ENCODE data around the gene ABL1. TPM values are rescaled to one million over a fixed set of nuclear protein-coding genes. Genes with fewer than 3 reads are reported as not detected.

Gene ABL1
- total RNA-seq, 1 experiment from 2014 or later: 78.6 TPM

DNA sequence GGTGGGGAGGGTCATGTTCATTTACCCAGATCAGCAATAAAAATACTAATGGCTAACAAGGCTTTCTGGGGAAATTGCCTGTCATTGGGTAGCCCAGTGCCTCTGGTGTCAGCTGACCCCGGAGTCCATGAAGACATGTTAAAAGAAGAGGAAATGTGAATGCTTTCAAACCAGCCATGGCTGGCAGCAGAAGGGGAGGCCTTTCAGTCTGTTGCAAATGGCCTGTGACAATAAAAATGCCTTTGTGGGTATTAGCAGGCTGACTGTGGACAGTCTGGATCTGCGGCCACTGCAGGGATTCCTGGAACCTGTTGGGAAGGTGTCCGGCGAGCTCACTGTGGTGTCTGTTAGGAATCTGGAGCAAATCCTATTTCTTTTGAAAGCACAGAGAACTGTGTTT, 7.5 kb downstream of the ABL1 start:
- ChIA-PET POLR2A (ENCODE audit: low non-redundant PET) (no interaction called here), CTCF (no interaction called here)
- Histone ChIP-seq H3K9me3 (ENCODE audit: low read depth, low read length, poor library complexity, severe bottlenecking) (no peaks in the 10 kb centered on the region), H3K4me1 (ENCODE audit: insufficient read depth, low read length, poor library complexity, severe bottlenecking) (peaks cover 97% of the 10 kb centered on the region), H3K4me3 (ENCODE audit: low read depth, low read length, poor library complexity, severe bottlenecking) (no peak overlapping the region), H3K27ac (ENCODE audit: low read depth, low read length, poor library complexity, severe bottlenecking) (no peak overlapping the region), H3K27me3 (replicated peaks; ENCODE audit: insufficient read depth, low read depth, low read length, poor library complexity) (no peaks in the 10 kb centered on the region), H3K36me3 (ENCODE audit: insufficient read depth, low read length, poor library complexity, severe bottlenecking) (no peaks in the 10 kb centered on the region)
- no peak for TF ChIP-seq EZH2 (IDR thresholded peaks at IDR 0.05; ENCODE audit: borderline replicate concordance, low read depth, low read length, poor library complexity, severe bottlenecking)
- TF ChIP-seq, protein P1, sequence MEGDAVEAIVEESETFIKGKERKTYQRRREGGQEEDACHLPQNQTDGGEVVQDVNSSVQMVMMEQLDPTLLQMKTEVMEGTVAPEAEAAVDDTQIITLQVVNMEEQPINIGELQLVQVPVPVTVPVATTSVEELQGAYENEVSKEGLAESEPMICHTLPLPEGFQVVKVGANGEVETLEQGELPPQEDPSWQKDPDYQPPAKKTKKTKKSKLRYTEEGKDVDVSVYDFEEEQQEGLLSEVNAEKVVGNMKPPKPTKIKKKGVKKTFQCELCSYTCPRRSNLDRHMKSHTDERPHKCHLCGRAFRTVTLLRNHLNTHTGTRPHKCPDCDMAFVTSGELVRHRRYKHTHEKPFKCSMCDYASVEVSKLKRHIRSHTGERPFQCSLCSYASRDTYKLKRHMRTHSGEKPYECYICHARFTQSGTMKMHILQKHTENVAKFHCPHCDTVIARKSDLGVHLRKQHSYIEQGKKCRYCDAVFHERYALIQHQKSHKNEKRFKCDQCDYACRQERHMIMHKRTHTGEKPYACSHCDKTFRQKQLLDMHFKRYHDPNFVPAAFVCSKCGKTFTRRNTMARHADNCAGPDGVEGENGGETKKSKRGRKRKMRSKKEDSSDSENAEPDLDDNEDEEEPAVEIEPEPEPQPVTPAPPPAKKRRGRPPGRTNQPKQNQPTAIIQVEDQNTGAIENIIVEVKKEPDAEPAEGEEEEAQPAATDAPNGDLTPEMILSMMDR (conservative IDR thresholded peaks at IDR 0.05; ENCODE audit: low read depth, low read length): no peak
- intact Hi-C loops (cut with micrococcal nuclease; ENCODE audit: unreplicated experiment): no loop called here
- DNase-seq (ENCODE audit: low spot score): no peak
- no TSS peak for BruUV-seq (replicated peaks)

DNA sequence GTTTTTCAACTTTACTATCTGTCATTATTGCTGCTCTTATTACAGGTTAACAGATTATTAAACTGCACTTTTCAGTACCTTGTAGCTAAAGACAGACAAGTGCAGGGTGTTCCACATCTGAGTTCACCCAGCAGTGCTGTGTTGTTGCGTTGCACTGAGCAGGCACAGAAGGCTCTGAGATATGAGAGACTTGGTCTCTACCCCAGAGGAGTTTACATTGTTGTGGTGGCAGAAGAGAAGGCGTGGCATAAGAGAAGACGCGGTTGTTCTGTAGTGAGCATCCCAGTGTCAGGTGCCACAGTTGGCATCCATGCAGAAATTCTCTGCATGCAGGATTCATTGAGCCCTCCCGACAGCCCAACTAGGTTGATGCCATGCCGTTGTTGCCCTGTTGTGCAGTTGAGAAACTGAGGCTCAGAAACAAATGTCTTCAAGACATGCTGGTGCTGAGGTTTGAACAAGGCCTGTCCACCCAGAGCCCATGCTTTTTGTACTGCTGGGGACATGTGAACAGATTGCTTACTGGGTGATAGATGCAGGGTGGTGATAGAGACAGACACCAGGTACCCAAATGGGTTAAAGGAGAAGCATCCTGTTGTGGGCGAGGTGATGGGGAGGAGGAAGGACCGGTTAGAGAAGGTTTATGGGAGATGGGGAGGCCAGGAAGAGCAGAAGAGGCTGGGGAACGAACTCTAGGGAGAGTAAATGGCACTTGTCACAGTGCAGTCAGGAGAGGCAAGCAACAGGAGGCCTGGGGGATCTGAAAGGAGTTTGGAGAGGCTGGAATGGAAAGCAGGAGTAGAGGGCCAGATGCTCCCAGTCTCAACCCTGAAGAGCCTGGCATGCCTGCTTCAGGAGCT, 8.2 kb downstream of the ABL1 start:
- H3K4me1 ChIP-seq (ENCODE audit: insufficient read depth, low read length, poor library complexity, severe bottlenecking): peaks cover 97% of the 10 kb centered on the region
- POLR2A ChIA-PET (ENCODE audit: low non-redundant PET): no interaction called here

DNA sequence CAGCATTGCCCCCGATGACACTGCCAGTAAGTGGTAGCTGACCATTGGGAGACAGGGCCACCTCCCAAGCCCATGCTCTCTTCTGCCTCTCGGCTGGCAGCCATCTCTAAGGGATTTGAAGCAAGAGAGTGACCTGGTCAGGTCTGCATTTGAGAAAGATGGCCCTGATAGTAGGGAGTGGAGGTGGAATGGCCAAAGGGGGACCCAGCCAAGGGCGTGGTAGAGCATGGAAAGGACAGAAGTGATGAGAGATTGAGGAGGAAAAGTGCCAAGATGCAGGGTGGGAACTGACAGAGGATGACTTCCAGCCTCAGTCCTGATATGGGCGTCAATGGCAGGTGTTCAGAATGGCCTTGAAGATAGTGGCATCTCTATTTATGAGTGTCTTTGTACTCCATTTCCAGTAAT, 9.0 kb downstream of the ABL1 start:
- POLR2A ChIA-PET (ENCODE audit: low non-redundant PET): no interaction called here
- DNase-seq (ENCODE audit: low spot score): no peak
- Histone ChIP-seq H3K4me3 (ENCODE audit: low read depth, low read length, poor library complexity, severe bottlenecking) (no peak overlapping the region), H3K9me3 (ENCODE audit: low read depth, low read length, poor library complexity, severe bottlenecking) (no peaks in the 10 kb centered on the region), H3K36me3 (ENCODE audit: insufficient read depth, low read length, poor library complexity, severe bottlenecking) (no peaks in the 10 kb centered on the region), H3K27me3 (replicated peaks; ENCODE audit: insufficient read depth, low read depth, low read length, poor library complexity) (no peaks in the 10 kb centered on the region), H3K4me1 (ENCODE audit: insufficient read depth, low read length, poor library complexity, severe bottlenecking) (peaks cover 97% of the 10 kb centered on the region), H3K27ac (ENCODE audit: low read depth, low read length, poor library complexity, severe bottlenecking) (no peak overlapping the region)
- CTCF ChIA-PET: no interaction called here
- TF ChIP-seq, protein P1 (conservative IDR thresholded peaks at IDR 0.05; ENCODE audit: low read depth, low read length): no peak
- TF ChIP-seq EZH2 (IDR thresholded peaks at IDR 0.05; ENCODE audit: borderline replicate concordance, low read depth, low read length, poor library complexity, severe bottlenecking): no peak
- intact Hi-C loops (cut with micrococcal nuclease; ENCODE audit: unreplicated experiment): no loop called here
- no TSS peak for BruUV-seq (replicated peaks)

More for the DNA sequence above, 8.2 kb downstream of the ABL1 start:
- no peak for DNase-seq (ENCODE audit: low spot score)
- intact Hi-C loops (cut with micrococcal nuclease; ENCODE audit: unreplicated experiment): no loop called here
- Histone ChIP-seq H3K4me3 (ENCODE audit: low read depth, low read length, poor library complexity, severe bottlenecking) (no peak overlapping the region), H3K27me3 (replicated peaks; ENCODE audit: insufficient read depth, low read depth, low read length, poor library complexity) (no peaks in the 10 kb centered on the region), H3K27ac (ENCODE audit: low read depth, low read length, poor library complexity, severe bottlenecking) (no peak overlapping the region), H3K36me3 (ENCODE audit: insufficient read depth, low read length, poor library complexity, severe bottlenecking) (no peaks in the 10 kb centered on the region), H3K9me3 (ENCODE audit: low read depth, low read length, poor library complexity, severe bottlenecking) (no peaks in the 10 kb centered on the region)
- no TSS peak for BruUV-seq (replicated peaks)
- TF ChIP-seq EZH2 (IDR thresholded peaks at IDR 0.05; ENCODE audit: borderline replicate concordance, low read depth, low read length, poor library complexity, severe bottlenecking): no peak
- TF ChIP-seq, protein P1 (conservative IDR thresholded peaks at IDR 0.05; ENCODE audit: low read depth, low read length): no peak
- CTCF ChIA-PET: no interaction called here

Data from A673 (cell line).